CD4-positive, alpha-beta memory T cell (primary cell): ENCODE measurements around the gene CIPC. TPM values are rescaled to one million over a fixed set of nuclear protein-coding genes. Genes with fewer than 3 reads are reported as not detected.

Source experiments
- CTCF ChIA-PET: fragments of 350-600 bp; sonication (Branson Sonifier 250); formaldehyde crosslinking; loops from one replicate; lab custom pipeline; 2021; ENCODE audit warnings: inconsistent platforms; ENCODE audit not compliant: partially characterized antibody; lab: Charles Lee
- POLR2A ChIA-PET: fragments of 350-600 bp; sonication (Branson Sonifier 250); formaldehyde crosslinking; loops from one replicate; lab custom pipeline; 2021; ENCODE audit not compliant: partially characterized antibody; lab: Charles Lee
- DNase-seq, 5 donors: peaks; one replicate each; pipeline versions ENCODE4 v3.0.0 to v3.0.0-alpha.2; 2020 to 2022; ENCODE audit warnings: mixed read lengths in 1 of 5
- H3K27ac ChIP-seq: one replicate; pipeline ENCODE4 v1.7.0; 2013; ENCODE audit warnings: low read depth, low read length
- H3K27me3 ChIP-seq: 2 replicates; pipeline ENCODE4 v1.7.0; 2013; ENCODE audit warnings: mild to moderate bottlenecking, low read length, moderate library complexity; ENCODE audit not compliant: insufficient read depth
- H3K36me3 ChIP-seq: 2 replicates; pipeline ENCODE4 v1.7.0; 2013; ENCODE audit warnings: mild to moderate bottlenecking, low read length, moderate library complexity; ENCODE audit not compliant: insufficient read depth
- H3K4me1 ChIP-seq: 2 replicates; pipeline ENCODE4 v1.7.0; 2013; ENCODE audit warnings: mild to moderate bottlenecking, low read length, moderate library complexity; ENCODE audit not compliant: insufficient read depth
- H3K4me3 ChIP-seq, 2 donors: one replicate each; pipeline ENCODE4 v1.7.0; 2013; ENCODE audit warnings: low read length in 2 of 2, mild to moderate bottlenecking in 1 of 2
- H3K9me3 ChIP-seq, 2 donors: one replicate each; pipeline ENCODE4 v1.7.0; 2013; ENCODE audit warnings: low read length in 2 of 2, control low read depth in 1 of 2; ENCODE audit not compliant: control insufficient read depth in 1 of 2
- H3K27ac Mint-ChIP-seq, 7 donors: one replicate each; pipeline ENCODE4 v1.8.0; 2020 to 2021; ENCODE audit warnings: mixed read lengths in 7 of 7, mild to moderate bottlenecking in 6 of 7, inconsistent platforms in 3 of 7, moderate library complexity in 3 of 7
- H3K27me3 Mint-ChIP-seq, 2 donors: one replicate each; pipeline ENCODE4 v1.8.0; 2020 to 2021; ENCODE audit warnings: mixed read lengths in 2 of 2
- H3K36me3 Mint-ChIP-seq, 2 donors: one replicate each; pipeline ENCODE4 v1.8.0; 2020 to 2021; ENCODE audit warnings: mixed read lengths in 2 of 2, inconsistent platforms in 1 of 2, mild to moderate bottlenecking in 1 of 2
- H3K4me1 Mint-ChIP-seq, 4 donors: one replicate each; pipeline ENCODE4 v1.8.0; 2020 to 2021; ENCODE audit warnings: mixed read lengths in 4 of 4, mild to moderate bottlenecking in 1 of 4
- H3K4me3 Mint-ChIP-seq, 8 donors: one replicate each; pipeline ENCODE4 v1.8.0; 2020 to 2021; ENCODE audit warnings: mixed read lengths in 8 of 8, mild to moderate bottlenecking in 7 of 8, moderate library complexity in 6 of 8, inconsistent platforms in 3 of 8
- H3K9me3 Mint-ChIP-seq, 8 donors: one replicate each; pipeline ENCODE4 v1.8.0; 2020 to 2021; ENCODE audit warnings: mixed read lengths in 8 of 8, mild to moderate bottlenecking in 5 of 8, inconsistent platforms in 3 of 8, moderate library complexity in 1 of 8
- intact Hi-C: fragments of 100-400 bp; cut with micrococcal nuclease; formaldehyde crosslinking; loops from one replicate; pipeline ENCODE4 v1.15.1; 2023
- polyA plus RNA-seq, 2 donors: library from polyadenylated mRNA; unstranded; fragments of 300-500 nt; fragmentation: Illumina TruSeq; gene quantifications; one replicate each; pipeline ENCODE4 v1.2.3, GENCODE V29; 2021
- total RNA-seq, 2 experiments: library from RNA; stranded (reverse); gene quantifications; one replicate each; pipeline ENCODE4 v1.2.3, GENCODE V29; 2021

The CIPC gene
- total and polyA plus RNA-seq, 4 experiments from 2014 or later: 5.4 to 21.5 (median 12.9) TPM

GRCh38 chr14:77083082-77083481 is 15.0 kb upstream of the CIPC start:
- Histone ChIP-seq H3K9me3 (no peaks in the 10 kb centered on the region), H3K4me1 (peaks cover 14% of the 10 kb centered on the region), H3K36me3 (no peaks in the 10 kb centered on the region), H3K27me3 (no peaks in the 10 kb centered on the region), H3K27ac (no peak overlapping the region), H3K4me3 (no peak overlapping the region)
- no peak overlapping the region for H3K4me3 Mint-ChIP-seq
- H3K9me3 Mint-ChIP-seq: peaks cover 0 to 13% (median 7%) of the 10 kb centered on the region in 8 donors
- no peaks in the 10 kb centered on the region for H3K36me3 Mint-ChIP-seq
- ChIA-PET CTCF (interaction anchor here (1.7 to 14.9 kb wide), 3 partner anchors 13 to 210 kb away, joined by 3 to 186 read pairs (median 28); no protein-coding TSS in a partner anchor), POLR2A (no interaction called here)
- peaks cover 4 to 15% (median 8%) of the 10 kb centered on the region in 4 donors for H3K4me1 Mint-ChIP-seq
- peak overlapping the region in 2 of 7 donors; percentile 11 to 48 for H3K27ac Mint-ChIP-seq
- DNase-seq: no peak
- H3K27me3 Mint-ChIP-seq: peaks cover 0 to 8% of the 10 kb centered on the region in 2 donors
- intact Hi-C loops: no loop called here

- Mint-ChIP-seq H3K4me1 (peaks cover 4 to 19% (median 8%) of the 10 kb centered on the region in 4 donors), H3K27ac (peak overlapping the region in 4 of 7 donors; percentile 3 to 48 (median 34)), H3K36me3 (no peaks in the 10 kb centered on the region), H3K27me3 (peaks cover 2 to 9% of the 10 kb centered on the region in 2 donors), H3K4me3 (no peak overlapping the region), H3K9me3 (peaks cover 0 to 11% (median 3%) of the 10 kb centered on the region in 8 donors)
- H3K4me1 ChIP-seq: peaks cover 17% of the 10 kb centered on the region
- H3K4me3 ChIP-seq: no peak overlapping the region
- CTCF ChIA-PET: interaction anchor here (0.7 to 14.9 kb wide), 13 partner anchors 9 to 375 kb away, joined by 3 to 186 read pairs (median 5); no protein-coding TSS in a partner anchor
- no peaks in the 10 kb centered on the region for H3K36me3 ChIP-seq
- intact Hi-C loops: no loop called here
- no peak overlapping the region for H3K27ac ChIP-seq
- POLR2A ChIA-PET: no interaction called here
- H3K9me3 ChIP-seq: no peaks in the 10 kb centered on the region
- H3K27me3 ChIP-seq: no peaks in the 10 kb centered on the region
- DNase-seq: no peak
Measured at GRCh38 chr14:77084985-77085384, 13.1 kb upstream of the CIPC start.

GRCh38 chr14:77085538-77085937 is 12.5 kb upstream of the CIPC start:
- intact Hi-C loops: no loop called here
- H3K9me3 Mint-ChIP-seq: peaks cover 0 to 9% (median under 1%) of the 10 kb centered on the region in 8 donors
- POLR2A ChIA-PET: no interaction called here
- peaks cover 17% of the 10 kb centered on the region for H3K4me1 ChIP-seq
- no peaks in the 10 kb centered on the region for H3K9me3 ChIP-seq
- CTCF ChIA-PET: interaction anchor here (1.0 to 14.9 kb wide), 13 partner anchors 8 to 376 kb away, joined by 3 to 186 read pairs (median 6); no protein-coding TSS in a partner anchor
- no peaks in the 10 kb centered on the region for H3K36me3 Mint-ChIP-seq
- no peak overlapping the region for H3K27ac ChIP-seq
- no peak for DNase-seq
- peaks cover 4 to 19% (median 8%) of the 10 kb centered on the region in 4 donors for H3K4me1 Mint-ChIP-seq
- no peak overlapping the region for H3K4me3 Mint-ChIP-seq
- H3K27me3 ChIP-seq: no peaks in the 10 kb centered on the region
- H3K27ac Mint-ChIP-seq: peak overlapping the region in 2 of 7 donors; percentile 32 to 68
- H3K36me3 ChIP-seq: no peaks in the 10 kb centered on the region
- no peak overlapping the region for H3K4me3 ChIP-seq
- peaks cover 2 to 9% of the 10 kb centered on the region in 2 donors for H3K27me3 Mint-ChIP-seq

- H3K36me3 Mint-ChIP-seq: peaks cover 0 to 5% of the 10 kb centered on the region in 2 donors
- peaks cover 0 to 4% of the 10 kb centered on the region in 2 donors for H3K9me3 ChIP-seq
- H3K27ac ChIP-seq: no peak overlapping the region
- peak overlapping the region in 1 of 8 donors; percentile 33 for H3K4me3 Mint-ChIP-seq
- H3K27ac Mint-ChIP-seq: peak overlapping the region in 5 of 7 donors; percentile 68 to 97 (median 90)
- peaks cover 17% of the 10 kb centered on the region for H3K4me1 ChIP-seq
- no peaks in the 10 kb centered on the region for H3K36me3 ChIP-seq
- no peak overlapping the region for H3K4me3 ChIP-seq
- H3K27me3 ChIP-seq: no peaks in the 10 kb centered on the region
- H3K27me3 Mint-ChIP-seq: peaks cover 2 to 9% of the 10 kb centered on the region in 2 donors
- peaks cover 2 to 12% (median 6%) of the 10 kb centered on the region in 8 donors for H3K9me3 Mint-ChIP-seq
- intact Hi-C loops: no loop called here
- POLR2A ChIA-PET: no interaction called here
- DNase-seq: peak in 4 of 5 donors; percentile 41 to 59 (median 48)
- CTCF ChIA-PET: interaction anchor here (0.6 to 14.9 kb wide), 14 partner anchors 8 to 376 kb away, joined by 3 to 186 read pairs (median 6); no protein-coding TSS in a partner anchor
- peaks cover 4 to 19% (median 8%) of the 10 kb centered on the region in 4 donors for H3K4me1 Mint-ChIP-seq
Measured at GRCh38 chr14:77086017-77086727, 11.9 kb upstream of the CIPC start.

GRCh38 chr14:77086951-77087350 is 11.1 kb upstream of the CIPC start:
- Mint-ChIP-seq H3K4me1 (peaks cover 4 to 19% (median 8%) of the 10 kb centered on the region in 4 donors), H3K27me3 (peaks cover 2 to 9% of the 10 kb centered on the region in 2 donors), H3K27ac (peak overlapping the region in 2 of 7 donors; percentile 90 to 97), H3K4me3 (no peak overlapping the region), H3K36me3 (peaks cover 4 to 9% of the 10 kb centered on the region in 2 donors), H3K9me3 (peaks cover 6 to 18% (median 12%) of the 10 kb centered on the region in 8 donors)
- Histone ChIP-seq H3K4me3 (no peak overlapping the region), H3K27me3 (no peaks in the 10 kb centered on the region), H3K36me3 (no peaks in the 10 kb centered on the region), H3K9me3 (peaks cover 0 to 4% of the 10 kb centered on the region in 2 donors), H3K4me1 (peaks cover 17% of the 10 kb centered on the region), H3K27ac (no peak overlapping the region)
- DNase-seq: no peak
- intact Hi-C loops: no loop called here
- POLR2A ChIA-PET: no interaction called here
- CTCF ChIA-PET: interaction anchor here (1.4 to 14.9 kb wide), 6 partner anchors 9 to 214 kb away, joined by 5 to 186 read pairs (median 10); no protein-coding TSS in a partner anchor

- Histone ChIP-seq H3K27ac (no peak overlapping the region), H3K4me3 (no peak overlapping the region), H3K4me1 (peaks cover 17% of the 10 kb centered on the region), H3K9me3 (peaks cover 0 to 4% of the 10 kb centered on the region in 2 donors), H3K36me3 (no peaks in the 10 kb centered on the region), H3K27me3 (no peaks in the 10 kb centered on the region)
- Mint-ChIP-seq H3K9me3 (peaks cover 6 to 18% (median 12%) of the 10 kb centered on the region in 8 donors), H3K4me3 (no peak overlapping the region), H3K27ac (peak overlapping the region in 3 of 7 donors; percentile 19 to 83 (median 63)), H3K27me3 (peaks cover 2 to 9% of the 10 kb centered on the region in 2 donors), H3K36me3 (peaks cover 4 to 9% of the 10 kb centered on the region in 2 donors), H3K4me1 (peaks cover 4 to 19% (median 8%) of the 10 kb centered on the region in 4 donors)
- no peak for DNase-seq
- intact Hi-C loops: no loop called here
- POLR2A ChIA-PET: no interaction called here
- CTCF ChIA-PET: interaction anchor here (1.4 to 14.9 kb wide), 6 partner anchors 8 to 215 kb away, joined by 3 to 186 read pairs (median 10); no protein-coding TSS in a partner anchor
Measured at GRCh38 chr14:77087631-77088030, 10.4 kb upstream of the CIPC start.

- Mint-ChIP-seq H3K4me1 (peaks cover 4 to 19% (median 8%) of the 10 kb centered on the region in 4 donors), H3K36me3 (peaks cover 4 to 9% of the 10 kb centered on the region in 2 donors), H3K9me3 (peaks cover 6 to 18% (median 12%) of the 10 kb centered on the region in 8 donors), H3K4me3 (no peak overlapping the region), H3K27ac (peak overlapping the region in 4 of 7 donors; percentile 13 to 83 (median 36)), H3K27me3 (peaks cover 2 to 9% of the 10 kb centered on the region in 2 donors)
- H3K27ac ChIP-seq: no peak overlapping the region
- peaks cover 17% of the 10 kb centered on the region for H3K4me1 ChIP-seq
- peaks cover 0 to 4% of the 10 kb centered on the region in 2 donors for H3K9me3 ChIP-seq
- POLR2A ChIA-PET: no interaction called here
- no peaks in the 10 kb centered on the region for H3K27me3 ChIP-seq
- intact Hi-C loops: no loop called here
- DNase-seq: peak in 2 of 5 donors; percentile 12 to 19
- H3K36me3 ChIP-seq: no peaks in the 10 kb centered on the region
- H3K4me3 ChIP-seq: no peak overlapping the region
- CTCF ChIA-PET: interaction anchor here (1.5 to 14.9 kb wide), 3 partner anchors 17 to 215 kb away, joined by 3 to 186 read pairs (median 24); no protein-coding TSS in a partner anchor
Measured at GRCh38 chr14:77088219-77088618, 9.8 kb upstream of the CIPC start.
